Trophoblast cell (in vitro differentiated cells and primary cell): Measurements from ENCODE around the gene ARHGAP10.

Source experiments
- DNase-seq, 2 donors: peaks; one replicate each; pipeline ENCODE4 v3.0.0-alpha.2; 2016
- H2AFZ ChIP-seq: 2 replicates; pipeline ENCODE4 v1.6.1; 2013; ENCODE audit warnings: low read length, moderate library complexity, mild to moderate bottlenecking; ENCODE audit not compliant: insufficient read depth, poor library complexity
- H2AK5ac ChIP-seq: 2 replicates; pipeline ENCODE4 v1.6.1; 2013; ENCODE audit warnings: mild to moderate bottlenecking, low read length
- H2BK120ac ChIP-seq: 2 replicates; pipeline ENCODE4 v1.6.1; 2013; ENCODE audit warnings: low read length, mild to moderate bottlenecking, moderate library complexity; ENCODE audit not compliant: insufficient read depth, poor library complexity
- H2BK12ac ChIP-seq: 2 replicates; pipeline ENCODE4 v1.6.1; 2013; ENCODE audit warnings: mild to moderate bottlenecking, low read length, moderate library complexity
- H2BK5ac ChIP-seq: 2 replicates; pipeline ENCODE4 v1.6.1; 2013; ENCODE audit warnings: low read length, low read depth, moderate library complexity, mild to moderate bottlenecking; ENCODE audit not compliant: poor library complexity
- H3K14ac ChIP-seq: 2 replicates; pipeline ENCODE4 v1.6.1; 2013; ENCODE audit warnings: mild to moderate bottlenecking, low read length
- H3K18ac ChIP-seq: 2 replicates; pipeline ENCODE4 v1.6.1; 2013; ENCODE audit warnings: mild to moderate bottlenecking, low read length
- H3K23ac ChIP-seq: 2 replicates; pipeline ENCODE4 v1.6.1; 2013; ENCODE audit warnings: low read length
- H3K27ac ChIP-seq: 2 replicates; pipeline ENCODE4 v1.5.1; 2013; ENCODE audit warnings: low read depth, mild to moderate bottlenecking, inconsistent platforms, low read length, moderate library complexity
- H3K27me3 ChIP-seq: 2 replicates; pipeline ENCODE4 v1.6.1; 2013; ENCODE audit warnings: inconsistent platforms, mild to moderate bottlenecking, low read length, moderate library complexity; ENCODE audit not compliant: insufficient read depth
- H3K36me3 ChIP-seq, 2 experiments: 1 replicate in 1 of 2; 2 replicates in 1 of 2; pipeline ENCODE4 v1.6.1; 2013; ENCODE audit warnings: low read length in 2 of 2, mild to moderate bottlenecking in 2 of 2, moderate library complexity in 1 of 2; ENCODE audit not compliant: insufficient read depth in 2 of 2, control insufficient read depth in 1 of 2
- H3K4ac ChIP-seq: 2 replicates; pipeline ENCODE4 v1.6.1; 2013; ENCODE audit warnings: low read depth, mild to moderate bottlenecking, low read length, moderate library complexity
- H3K4me1 ChIP-seq, 2 experiments: 1 replicate in 1 of 2; 2 replicates in 1 of 2; pipeline ENCODE4 v1.6.1; 2013; ENCODE audit warnings: low read length in 2 of 2, mild to moderate bottlenecking in 2 of 2, moderate library complexity in 1 of 2; ENCODE audit not compliant: insufficient read depth in 2 of 2, control insufficient read depth in 1 of 2
- H3K4me2 ChIP-seq: 2 replicates; pipeline ENCODE4 v1.6.1; 2013; ENCODE audit warnings: inconsistent platforms, mild to moderate bottlenecking, low read length, moderate library complexity
- H3K4me3 ChIP-seq: 2 replicates; pipeline ENCODE4 v1.5.1; 2013; ENCODE audit warnings: mild to moderate bottlenecking, low read depth, low read length, inconsistent platforms
- H3K79me1 ChIP-seq: one replicate; pipeline ENCODE4 v1.6.1; 2013; ENCODE audit warnings: low read length
- H3K79me2 ChIP-seq: 2 replicates; pipeline ENCODE4 v1.6.1; 2013; ENCODE audit warnings: low read length, mild to moderate bottlenecking; ENCODE audit not compliant: control insufficient read depth, insufficient read depth, poor library complexity
- H3K9ac ChIP-seq: 2 replicates; pipeline ENCODE4 v1.6.1; 2013; ENCODE audit warnings: mild to moderate bottlenecking, low read length
- H3K9me3 ChIP-seq: 2 replicates; pipeline ENCODE4 v1.6.1; 2013; ENCODE audit warnings: low read depth, mild to moderate bottlenecking, control low read depth, inconsistent platforms, low read length; ENCODE audit not compliant: insufficient read depth
- H4K12ac ChIP-seq: 2 replicates; pipeline ENCODE4 v1.6.1; 2013; ENCODE audit warnings: low read depth, mild to moderate bottlenecking, low read length, moderate library complexity
- H4K8ac ChIP-seq: 2 replicates; pipeline ENCODE4 v1.6.1; 2013; ENCODE audit warnings: low read depth, mild to moderate bottlenecking, low read length, moderate library complexity
- H4K91ac ChIP-seq: one replicate; pipeline ENCODE4 v1.6.1; 2013; ENCODE audit warnings: low read depth, mild to moderate bottlenecking, low read length, moderate library complexity
- WGBS: extraction: QIAGEN DNeasy Blood & Tissue Kit; methylation state at CpG from one replicate; pipeline ENCODE4 v1.1.7; 2013; ENCODE audit warnings: missing lambda C conversion rate; ENCODE audit not compliant: insufficient read length, insufficient coverage; ENCODE audit errors: extremely low coverage; 5-methylcytosine and 5-hydroxymethylcytosine counted together

ARHGAP10 gene

GRCh38 chr4:148108766-148109165 is 376.9 kb downstream of the ARHGAP10 start:
- H2BK5ac ChIP-seq, result no peak overlapping the region
- DNase-seq, result no peak
- H3K27me3 ChIP-seq, result no peaks in the 10 kb centered on the region
- H3K27ac ChIP-seq, result no peak overlapping the region
- no peak overlapping the region for H3K4me2 ChIP-seq
- no peak overlapping the region for H3K4me3 ChIP-seq
- H3K79me1 ChIP-seq, result no peaks in the 10 kb centered on the region
- H3K36me3 ChIP-seq, result no peaks in the 10 kb centered on the region
- peaks cover 1% of the 10 kb centered on the region for H3K9me3 ChIP-seq
- H3K79me2 ChIP-seq, result no peaks in the 10 kb centered on the region
- WGBS, result no CpG with 5 or more reads among the region's 7 CpGs
- H3K23ac ChIP-seq, result no peak overlapping the region
- H2AK5ac ChIP-seq, result no peak overlapping the region
- no peak overlapping the region for H3K9ac ChIP-seq
- H3K14ac ChIP-seq, result no peak overlapping the region
- H4K91ac ChIP-seq, result no peak overlapping the region
- no peak overlapping the region for H2BK12ac ChIP-seq
- no peak overlapping the region for H2AFZ ChIP-seq
- H3K4ac ChIP-seq, result no peak overlapping the region
- H3K4me1 ChIP-seq, result no peaks in the 10 kb centered on the region
- H4K8ac ChIP-seq, result no peak overlapping the region
- H3K18ac ChIP-seq, result no peak overlapping the region
- H4K12ac ChIP-seq, result no peak overlapping the region
- no peak overlapping the region for H2BK120ac ChIP-seq

- H4K91ac ChIP-seq, result no peak overlapping the region
- peaks cover 1% of the 10 kb centered on the region for H3K9me3 ChIP-seq
- DNase-seq, result no peak
- no peak overlapping the region for H2AFZ ChIP-seq
- no peaks in the 10 kb centered on the region for H3K79me2 ChIP-seq
- no CpG with 5 or more reads among the region's 3 CpGs for WGBS
- H3K14ac ChIP-seq, result no peak overlapping the region
- H2BK120ac ChIP-seq, result no peak overlapping the region
- H3K4me1 ChIP-seq, result no peaks in the 10 kb centered on the region
- H3K4me3 ChIP-seq, result no peak overlapping the region
- H4K8ac ChIP-seq, result no peak overlapping the region
- H3K79me1 ChIP-seq, result no peaks in the 10 kb centered on the region
- H3K36me3 ChIP-seq, result no peaks in the 10 kb centered on the region
- no peak overlapping the region for H4K12ac ChIP-seq
- H3K27me3 ChIP-seq, result no peaks in the 10 kb centered on the region
- H3K4ac ChIP-seq, result no peak overlapping the region
- H3K23ac ChIP-seq, result no peak overlapping the region
- no peak overlapping the region for H2BK12ac ChIP-seq
- H3K18ac ChIP-seq, result no peak overlapping the region
- no peak overlapping the region for H3K27ac ChIP-seq
- H2AK5ac ChIP-seq, result no peak overlapping the region
- H3K9ac ChIP-seq, result no peak overlapping the region
- H3K4me2 ChIP-seq, result no peak overlapping the region
- no peak overlapping the region for H2BK5ac ChIP-seq
Observed at GRCh38 chr4:148109216-148109615, 377.3 kb downstream of the ARHGAP10 start.

- no peak overlapping the region for H3K14ac ChIP-seq
- H3K4me3 ChIP-seq, result no peak overlapping the region
- no peak overlapping the region for H2BK120ac ChIP-seq
- no peak overlapping the region for H2BK12ac ChIP-seq
- H4K8ac ChIP-seq, result no peak overlapping the region
- no peak overlapping the region for H3K18ac ChIP-seq
- H2AK5ac ChIP-seq, result no peak overlapping the region
- no peaks in the 10 kb centered on the region for H3K27me3 ChIP-seq
- H3K79me2 ChIP-seq, result no peaks in the 10 kb centered on the region
- peaks cover 1% of the 10 kb centered on the region for H3K9me3 ChIP-seq
- no peak overlapping the region for H3K23ac ChIP-seq
- WGBS, result no CpG with 5 or more reads among the region's 3 CpGs
- H2BK5ac ChIP-seq, result no peak overlapping the region
- H3K79me1 ChIP-seq, result no peaks in the 10 kb centered on the region
- H4K91ac ChIP-seq, result no peak overlapping the region
- no peak overlapping the region for H2AFZ ChIP-seq
- H3K9ac ChIP-seq, result no peak overlapping the region
- no peaks in the 10 kb centered on the region for H3K36me3 ChIP-seq
- no peak for DNase-seq
- H3K27ac ChIP-seq, result no peak overlapping the region
- H3K4me1 ChIP-seq, result no peaks in the 10 kb centered on the region
- no peak overlapping the region for H3K4ac ChIP-seq
- H4K12ac ChIP-seq, result no peak overlapping the region
- H3K4me2 ChIP-seq, result no peak overlapping the region
Observed at GRCh38 chr4:148110169-148110568, 378.3 kb downstream of the ARHGAP10 start.

- no peak overlapping the region for H3K27ac ChIP-seq
- no peaks in the 10 kb centered on the region for H3K79me1 ChIP-seq
- no peaks in the 10 kb centered on the region for H3K36me3 ChIP-seq
- no peak for DNase-seq
- H3K79me2 ChIP-seq, result no peaks in the 10 kb centered on the region
- peaks cover 1% of the 10 kb centered on the region for H3K9me3 ChIP-seq
- no peak overlapping the region for H3K18ac ChIP-seq
- no peak overlapping the region for H2BK5ac ChIP-seq
- WGBS, result no CpG with 5 or more reads among the region's 4 CpGs
- no peak overlapping the region for H2BK12ac ChIP-seq
- no peak overlapping the region for H3K23ac ChIP-seq
- no peak overlapping the region for H3K4me3 ChIP-seq
- no peak overlapping the region for H3K4me2 ChIP-seq
- no peaks in the 10 kb centered on the region for H3K27me3 ChIP-seq
- no peak overlapping the region for H4K91ac ChIP-seq
- no peak overlapping the region for H4K12ac ChIP-seq
- no peak overlapping the region for H3K14ac ChIP-seq
- H3K4ac ChIP-seq, result no peak overlapping the region
- no peak overlapping the region for H2BK120ac ChIP-seq
- H3K9ac ChIP-seq, result no peak overlapping the region
- H2AFZ ChIP-seq, result no peak overlapping the region
- H4K8ac ChIP-seq, result no peak overlapping the region
- H3K4me1 ChIP-seq, result no peaks in the 10 kb centered on the region
- no peak overlapping the region for H2AK5ac ChIP-seq
Observed at GRCh38 chr4:148112231-148112982, 380.5 kb downstream of the ARHGAP10 start.
